HepG2 (cell line): ENCODE measurements around the gene FMN2. TPM values are rescaled to one million over a fixed set of nuclear protein-coding genes. Genes with fewer than 3 reads are reported as not detected.

Source experiments
- ATAC-seq: fragments of 200-7000 bp; cut with Tn5 transposase; 3 replicates; pipeline ENCODE4 v1.9.1; 2020; ENCODE audit warnings: mild to moderate bottlenecking, moderate library complexity
- BruUV-seq: library from RNA; stranded (reverse); fragments of 400-500 nt; replicated peaks from 2 replicates; lab custom pipeline; 2021; lab: Mats Ljungman, UMichigan
- CTCF ChIA-PET: fragments of 300-600 bp; formaldehyde crosslinking; extraction: SDS; loops from one replicate; lab custom pipeline; 2021; ENCODE audit warnings: low total read pairs, inconsistent platforms, low intra/inter-chr PET ratio; lab: Yijun Ruan, JAX
- POLR2A ChIA-PET: fragments of 350-600 bp; sonication (Branson Sonifier 250); formaldehyde crosslinking; loops from one replicate; lab custom pipeline; 2020; ENCODE audit warnings: antibody characterized with exemption, inconsistent platforms; lab: Yijun Ruan, JAX
- DNase-seq: peaks from one replicate; pipeline ENCODE4 v3.0.0-alpha.2; 2015; ENCODE audit warnings: low spot score
- FAIRE-seq: peaks from 3 replicates; lab custom pipeline; 2011; peaks lifted over from hg19 to GRCh38; lab: Jason Lieb, UNC
- H2AFZ ChIP-seq: one replicate; pipeline ENCODE4 v1.6.1; 2011; ENCODE audit warnings: low read length, inconsistent platforms
- H3K27ac ChIP-seq: fragments of 300-600 bp; 3 replicates; pipeline ENCODE4 v1.8.0; 2011; ENCODE audit warnings: mixed run types, mild to moderate bottlenecking, mixed read lengths, low read length, inconsistent platforms; ENCODE audit not compliant: insufficient read depth; ENCODE audit errors: extremely low read length
- H3K27me3 ChIP-seq, 2 experiments: fragments of 200-600 bp in 1 of 2; 2 replicates in 1 of 2; 3 replicates in 1 of 2; pipeline versions ENCODE4 v1.6.0 to v1.8.0; 2011; ENCODE audit warnings: low read length in 2 of 2, mild to moderate bottlenecking in 2 of 2, moderate library complexity in 2 of 2, inconsistent platforms in 1 of 2; ENCODE audit not compliant: insufficient read depth in 2 of 2, control insufficient read depth in 1 of 2
- H3K36me3 ChIP-seq, 2 experiments: fragments of 200-600 bp in 1 of 2; replicated peaks in 1 of 2; 2 replicates in 1 of 2; 3 replicates in 1 of 2; pipeline versions ENCODE4 v1.5.1 to v1.8.0; 2011; ENCODE audit warnings: low read length in 2 of 2, inconsistent platforms in 1 of 2; ENCODE audit not compliant: insufficient read depth in 2 of 2, control insufficient read depth in 1 of 2
- H3K4me1 ChIP-seq: 2 replicates; pipeline ENCODE4 v1.5.1; 2012; ENCODE audit warnings: low read length, inconsistent platforms; ENCODE audit not compliant: insufficient read depth
- H3K4me2 ChIP-seq: 2 replicates; pipeline ENCODE4 v1.6.0; 2011; ENCODE audit warnings: low read depth, low read length, inconsistent platforms
- H3K4me3 ChIP-seq, 3 experiments: fragments of 200-600 bp in 1 of 3; sonication (generic), shearing (Covaris generic) in 1 of 3; replicated peaks in 1 of 3; 2 replicates each; pipeline ENCODE4 v1.5.1; 2011 to 2016; ENCODE audit warnings: low read length in 3 of 3, inconsistent platforms in 2 of 3, low read depth in 2 of 3, mild to moderate bottlenecking in 2 of 3, control low read depth in 1 of 3, mixed read lengths in 1 of 3; ENCODE audit not compliant: insufficient read depth in 1 of 3
- H3K79me2 ChIP-seq: one replicate; pipeline ENCODE4 v1.6.1; 2011; ENCODE audit warnings: low read length, inconsistent platforms; ENCODE audit not compliant: insufficient read depth
- H3K9ac ChIP-seq: 2 replicates; pipeline ENCODE4 v1.6.0; 2011; ENCODE audit warnings: mild to moderate bottlenecking, low read depth, low read length, inconsistent platforms; ENCODE audit not compliant: insufficient read depth
- H3K9me3 ChIP-seq: 2 replicates; pipeline ENCODE4 v1.5.1; 2012; ENCODE audit warnings: mild to moderate bottlenecking, low read length
- H4K20me1 ChIP-seq: 2 replicates; pipeline ENCODE4 v1.6.0; 2011; ENCODE audit warnings: inconsistent platforms, mild to moderate bottlenecking, low read length, moderate library complexity; ENCODE audit not compliant: insufficient read depth
- ARNT ChIP-seq: fragments of 450-650 bp; IDR thresholded peaks from 2 replicates; pipeline ENCODE4 v1.6.1; 2017
- ISL2 ChIP-seq: sonication (generic); formaldehyde crosslinking; IDR thresholded peaks from 2 replicates; pipeline ENCODE4 v1.5.0; 2020; ENCODE audit warnings: missing genetic modification reagents
- NPAS2 ChIP-seq: sonication (generic); formaldehyde crosslinking; IDR thresholded peaks from 2 replicates; pipeline ENCODE4 v1.8.0; 2022; ENCODE audit warnings: mild to moderate bottlenecking, missing genetic modification reagents, borderline replicate concordance
- PBX3 ChIP-seq: sonication (generic); formaldehyde crosslinking; IDR thresholded peaks from 2 replicates; pipeline ENCODE4 v1.8.1; 2023; ENCODE audit warnings: missing genetic modification reagents, inconsistent platforms, borderline replicate concordance
- PREB ChIP-seq: sonication (generic); formaldehyde crosslinking; IDR thresholded peaks from 2 replicates; pipeline ENCODE4 v1.4.0; 2020; ENCODE audit warnings: missing genetic modification reagents
- RBM22 ChIP-seq: fragments of 200-400 bp; formaldehyde crosslinking; optimal IDR thresholded peaks from 2 replicates; pipeline ENCODE3; 2017; ENCODE audit warnings: mild to moderate bottlenecking, low read length, moderate library complexity
- REL ChIP-seq: sonication (generic); formaldehyde crosslinking; conservative IDR thresholded peaks from 2 replicates; pipeline ENCODE4 v1.8.0; 2022; ENCODE audit warnings: mild to moderate bottlenecking, missing genetic modification reagents, moderate library complexity
- RFX5 ChIP-seq: IDR thresholded peaks from 2 replicates; pipeline ENCODE4 v1.6.1; 2011; ENCODE audit warnings: low read depth, low read length, improper control_type of control experiment
- TOPORS ChIP-seq: sonication (generic); formaldehyde crosslinking; IDR thresholded peaks from 2 replicates; pipeline ENCODE4 v1.8.0; 2023; ENCODE audit warnings: mild to moderate bottlenecking, missing genetic modification reagents
- TSC22D2 ChIP-seq: sonication (generic); formaldehyde crosslinking; IDR thresholded peaks from 2 replicates; pipeline ENCODE4 v1.5.1; 2020; ENCODE audit warnings: missing genetic modification reagents, mild to moderate bottlenecking, borderline replicate concordance
- ZIK1 ChIP-seq: sonication (generic); formaldehyde crosslinking; IDR thresholded peaks from 2 replicates; pipeline ENCODE4 v1.5.0; 2020; ENCODE audit warnings: mild to moderate bottlenecking, low read depth, missing genetic modification reagents, borderline replicate concordance
- ZKSCAN8 ChIP-seq: IDR thresholded peaks from 2 replicates; pipeline ENCODE4 v1.6.1; 2016; ENCODE audit warnings: borderline replicate concordance, missing genetic modification reagents, missing compliant biosample characterization
- ZNF546 ChIP-seq: sonication (generic); formaldehyde crosslinking; conservative IDR thresholded peaks from 2 replicates; pipeline ENCODE4 v1.8.1; 2023; ENCODE audit warnings: mild to moderate bottlenecking, missing genetic modification reagents
- ZNF792 ChIP-seq: IDR thresholded peaks from 2 replicates; pipeline ENCODE4 v1.6.1; 2016
- WGBS: methylation state at CpG from one replicate; pipeline ENCODE4 v1.1.6; 2017; ENCODE audit warnings: low lambda C conversion rate; 5-methylcytosine and 5-hydroxymethylcytosine counted together
- in situ Hi-C: cut with HindIII; loops from 2 replicates; pipeline ENCODE4 v1.10.0; 2017; ENCODE audit warnings: low pct_unique_long_range_greater_than_20kb; ENCODE audit not compliant: extremely low pct_ligation_motif_present
- intact Hi-C: fragments of 100-400 bp; cut with micrococcal nuclease; formaldehyde crosslinking; loops from one replicate; pipeline ENCODE4 v1.10.0; 2022; ENCODE audit not compliant: unreplicated experiment
- polyA plus RNA-seq, 8 experiments: library from polyadenylated mRNA; depleted of rRNA in 3 of 8; stranded (reverse) in 7 of 8; unstranded in 1 of 8; fragments of >200 nt; fragmentation: Illumina TruSeq in 4 of 8; extraction: Trizol in 4 of 8; gene quantifications; 2 replicates each; pipeline versions ENCODE4 v1.2.1 to v1.2.3, GENCODE V29; 2011 to 2016; ENCODE audit warnings: low read depth in 4 of 8, missing spikeins in 1 of 8, mixed read lengths in 1 of 8; ENCODE audit not compliant: insufficient read depth in 1 of 8
- total RNA-seq, 5 experiments: library from RNA; depleted of rRNA; stranded (reverse); fragments of >200 nt; fragmentation: Illumina TruSeq; extraction: Trizol; gene quantifications; 2 replicates each; pipeline ENCODE4 v1.2.3, GENCODE V29; 2016; ENCODE audit warnings: low read depth in 1 of 5

The FMN2 gene
- total and polyA plus RNA-seq, 2 of the 13 experiments (the other 11 are each of a cell fraction or from before 2014, with no cell fraction given): not detected

GRCh38 chr1:240134113-240134512 lies 42.4 kb downstream of the FMN2 start:
- H3K27ac ChIP-seq: no peak overlapping the region
- FAIRE-seq (no peak), ATAC-seq (no peak)
- no TSS peak for BruUV-seq
- H3K36me3 ChIP-seq: no peaks in the 10 kb centered on the region
- H3K4me3 ChIP-seq: no peak overlapping the region
- H3K9ac ChIP-seq: no peak overlapping the region
- WGBS: 0% methylated on average over 1 of the region's 1 CpG
- no peaks in the 10 kb centered on the region for H3K9me3 ChIP-seq
- no peak overlapping the region for H2AFZ ChIP-seq
- no peaks in the 10 kb centered on the region for H4K20me1 ChIP-seq
- no peaks in the 10 kb centered on the region; a peak in 1 of 5 replicates for H3K27me3 ChIP-seq
- H3K4me1 ChIP-seq: no peaks in the 10 kb centered on the region
- intact Hi-C loops: no loop called here
- TF ChIP-seq PREB (CRISPR knock-in tag) (no peak), ZNF792 (no peak), ISL2 (CRISPR knock-in tag) (no peak), RBM22 (no peak), TSC22D2 (CRISPR knock-in tag) (no peak), REL (no peak), ZKSCAN8 (CRISPR knock-in tag) (no peak), PBX3 (CRISPR knock-in tag) (no peak), NPAS2 (CRISPR knock-in tag) (no peak), ZNF546 (CRISPR knock-in tag) (no peak), TOPORS (CRISPR knock-in tag) (no peak), ARNT (no peak), ZIK1 (CRISPR knock-in tag) (no peak), RFX5 (no peak)
- TF ChIP-seq, all 625 proteins: peak for 0
- in situ Hi-C loops: no loop called here
- CTCF ChIA-PET: no interaction called here
- POLR2A ChIA-PET: no interaction called here
- no peaks in the 10 kb centered on the region for H3K79me2 ChIP-seq
- DNase-seq: no peak
- no peak overlapping the region for H3K4me2 ChIP-seq
